NCI-H524 treated with DMSO at 0.1 percent for 48 hours (cell line): ENCODE results near the gene CCDC92.

Experiments used
- DNase-seq: peaks from one replicate; lab custom pipeline; 2025; lab: John Stamatoyannopoulos, UW

The CCDC92 gene

DNA sequence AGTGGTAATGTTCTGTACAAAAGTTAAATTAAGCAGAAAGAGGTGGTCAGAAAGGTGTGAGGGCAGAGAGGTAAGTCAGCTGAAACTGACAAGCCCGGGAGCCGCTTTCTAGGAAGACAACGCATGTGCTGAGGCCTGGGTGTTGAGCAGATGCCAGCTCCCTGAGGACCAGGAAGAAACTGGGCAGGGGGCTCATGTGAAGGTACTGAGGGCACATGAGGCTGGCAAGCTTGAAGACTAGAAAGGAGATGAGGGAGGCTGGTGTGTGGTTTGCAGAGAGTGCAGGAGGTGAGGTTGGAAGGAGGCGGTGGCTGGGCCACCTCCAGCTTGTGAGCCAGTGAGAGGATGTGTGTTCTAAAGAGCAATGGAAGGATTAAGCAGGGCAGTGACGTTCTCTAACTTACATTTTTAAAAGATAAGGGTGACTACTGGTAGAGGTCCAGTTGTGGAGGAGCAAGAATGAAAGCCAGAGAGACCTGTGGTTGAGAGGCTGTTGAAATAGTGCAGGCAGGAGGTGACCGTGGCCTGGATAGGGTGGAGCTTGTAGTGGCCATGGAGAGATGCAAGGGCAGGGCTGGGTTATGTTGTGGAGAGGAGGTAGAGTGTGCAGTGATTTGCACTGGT is 29.5 kb upstream of the CCDC92 start:
- no peak for DNase-seq

DNA sequence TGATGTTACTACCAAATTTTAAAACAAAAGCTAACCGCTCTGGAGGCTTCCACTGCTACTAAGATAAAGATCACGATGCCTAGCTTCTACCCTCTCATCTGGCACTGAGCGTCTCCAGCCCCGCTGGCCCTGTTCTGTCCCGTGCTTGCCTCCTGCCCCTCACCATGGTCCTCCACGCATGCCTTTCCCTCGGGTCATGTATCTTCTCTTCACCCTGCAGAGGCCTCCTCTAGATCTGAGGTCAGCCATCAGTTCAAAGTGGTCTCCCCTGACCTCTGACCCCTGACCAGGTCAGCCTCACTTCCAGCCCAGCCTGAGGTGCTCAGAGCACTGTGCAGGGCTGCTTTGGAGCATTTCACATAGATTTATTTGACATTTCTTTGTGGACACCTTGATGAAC is 28.7 kb upstream of the CCDC92 start:
- no peak for DNase-seq

DNA sequence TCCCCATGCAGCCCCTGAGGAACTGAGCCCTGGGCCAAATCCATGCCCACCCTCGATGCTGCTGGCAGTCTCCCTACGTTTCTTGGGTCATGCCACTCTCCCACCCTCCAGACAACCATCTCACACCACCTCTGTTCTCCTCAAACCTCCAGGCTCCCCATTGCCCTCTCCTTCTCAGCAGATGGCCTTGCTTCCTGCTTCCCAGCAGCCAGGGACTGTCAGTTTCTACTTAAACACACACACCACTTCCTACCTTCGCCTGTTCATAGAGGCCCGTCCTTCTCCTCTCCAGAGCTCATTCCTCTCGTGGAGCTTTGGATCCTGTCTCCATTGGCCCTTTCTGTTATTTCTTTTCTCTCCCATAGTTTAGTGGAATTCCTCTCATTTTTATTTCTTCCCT is 27.5 kb upstream of the CCDC92 start:
- no peak for DNase-seq

DNA sequence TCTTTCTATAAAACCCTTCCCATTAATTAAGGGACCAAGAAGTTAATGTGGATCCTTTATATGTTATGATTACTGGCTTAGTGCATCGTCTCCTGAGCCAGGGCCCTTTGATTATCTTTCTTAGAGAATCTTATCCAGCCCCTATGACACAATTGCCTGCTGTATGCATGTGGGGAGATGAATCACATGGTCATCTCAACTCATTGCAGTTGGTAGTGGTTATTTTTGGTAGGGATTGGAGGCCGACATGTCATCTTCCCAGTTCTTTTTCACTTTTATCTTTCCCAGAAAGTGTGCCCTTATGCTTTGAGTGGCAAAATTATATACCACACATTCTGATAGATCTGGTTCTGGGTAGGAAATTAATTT is 26.3 kb upstream of the CCDC92 start:
- DNase-seq: no peak

DNA sequence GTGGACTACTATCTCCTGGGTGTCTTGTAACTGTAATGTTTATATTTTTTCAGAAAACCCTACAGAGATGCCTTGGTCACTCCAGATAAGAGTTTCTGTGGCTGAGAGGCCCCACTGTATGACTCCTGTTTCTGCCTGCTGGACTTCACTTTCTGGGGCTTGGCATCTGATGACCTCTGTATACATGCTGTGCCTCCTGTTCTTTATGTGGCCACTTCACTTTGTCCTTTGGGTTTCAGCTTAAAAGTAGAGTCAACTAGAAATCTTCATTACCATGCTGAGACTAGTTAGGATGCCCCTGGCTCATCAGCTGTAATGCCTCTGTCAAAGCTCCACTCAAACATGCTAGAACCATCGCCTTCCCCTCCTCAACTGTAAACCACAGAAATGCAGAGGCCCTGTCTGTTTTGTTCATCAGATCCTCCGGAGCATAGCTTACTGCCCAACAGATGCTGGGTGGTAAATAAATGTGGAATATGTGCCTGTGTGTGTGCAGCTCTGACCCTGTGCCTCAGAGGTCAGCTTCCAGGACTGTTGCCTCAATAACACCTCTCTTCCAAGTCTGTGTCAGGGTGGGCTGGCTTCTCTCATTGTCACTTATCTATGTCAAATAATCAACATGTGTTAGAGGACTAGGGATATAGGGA is 25.8 kb upstream of the CCDC92 start:
- no peak for DNase-seq

DNA sequence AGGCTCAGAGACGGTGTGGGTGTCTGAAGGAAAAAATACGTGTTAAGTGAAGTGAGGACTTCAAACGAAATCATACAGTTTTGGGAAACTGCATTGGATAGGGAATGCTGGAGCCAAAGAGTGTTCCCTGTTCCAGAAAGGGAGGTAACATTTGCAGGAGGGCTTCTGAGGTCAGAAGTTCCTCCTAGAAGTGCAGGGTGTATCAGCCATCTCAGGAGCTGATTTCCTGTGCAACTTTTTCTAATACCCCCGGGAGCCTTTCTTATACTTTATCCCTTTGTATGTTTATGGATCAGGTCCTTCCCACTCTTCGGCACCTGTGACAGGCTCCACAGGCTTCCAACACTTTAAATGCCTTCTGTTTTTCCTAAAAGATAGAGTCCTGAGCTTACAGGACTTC is 25.3 kb upstream of the CCDC92 start:
- no peak for DNase-seq

DNA sequence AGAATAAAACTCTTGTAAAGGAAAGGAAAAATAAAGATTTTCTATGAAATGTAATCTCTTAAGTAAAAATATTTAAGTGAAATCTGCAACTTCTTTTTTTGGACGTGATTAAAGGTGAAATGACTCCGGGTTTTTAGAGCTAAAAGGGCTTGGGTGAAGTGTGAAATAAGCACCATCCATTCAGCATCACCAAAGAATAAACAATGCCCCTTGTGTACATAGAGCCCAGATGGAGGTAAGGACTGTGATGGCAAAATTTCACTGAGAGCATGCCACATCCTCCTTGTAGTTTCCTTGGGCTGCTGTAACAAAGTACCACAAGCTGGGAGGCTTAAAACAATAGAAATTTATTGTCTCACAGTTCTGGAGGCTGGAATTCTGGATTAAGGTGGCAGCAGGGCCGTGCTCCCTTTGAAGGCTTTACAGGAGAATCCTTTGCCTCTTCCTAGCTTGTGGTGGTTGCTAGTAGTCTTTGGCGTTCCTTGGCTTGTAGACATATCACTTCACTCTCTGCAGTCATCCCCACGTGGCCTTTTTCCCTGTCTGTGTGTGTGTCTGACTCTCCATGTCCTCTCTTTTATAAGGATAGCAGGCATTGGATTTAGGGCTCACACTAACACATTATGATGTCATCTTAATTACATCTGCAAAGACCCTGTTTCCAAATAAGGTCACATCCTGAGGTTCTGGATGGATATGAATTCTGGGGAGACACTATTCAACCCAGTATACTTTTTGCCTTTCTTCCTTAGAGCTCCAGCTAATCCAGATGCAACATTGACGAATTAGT is 24.6 kb upstream of the CCDC92 start:
- DNase-seq: no peak

DNA sequence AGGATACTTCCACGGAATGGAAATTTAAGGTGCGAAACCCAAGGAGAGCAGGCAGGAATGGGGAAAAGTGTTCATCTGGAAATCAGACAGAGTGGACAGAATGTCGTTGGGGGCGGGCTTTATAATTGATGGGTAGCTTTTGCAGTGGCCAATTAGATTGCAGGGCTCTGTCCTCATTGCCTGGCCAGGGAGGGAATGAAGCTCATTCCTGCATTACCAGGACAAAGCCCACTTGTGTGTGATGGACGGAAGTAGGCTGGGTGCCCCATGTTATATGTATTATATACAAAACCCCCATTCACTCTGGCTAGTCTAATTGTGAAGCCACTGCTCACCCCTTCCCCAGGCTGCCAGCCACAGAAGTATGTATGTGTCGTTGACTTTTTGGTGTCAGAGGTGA is 23.9 kb upstream of the CCDC92 start:
- no peak for DNase-seq

DNA sequence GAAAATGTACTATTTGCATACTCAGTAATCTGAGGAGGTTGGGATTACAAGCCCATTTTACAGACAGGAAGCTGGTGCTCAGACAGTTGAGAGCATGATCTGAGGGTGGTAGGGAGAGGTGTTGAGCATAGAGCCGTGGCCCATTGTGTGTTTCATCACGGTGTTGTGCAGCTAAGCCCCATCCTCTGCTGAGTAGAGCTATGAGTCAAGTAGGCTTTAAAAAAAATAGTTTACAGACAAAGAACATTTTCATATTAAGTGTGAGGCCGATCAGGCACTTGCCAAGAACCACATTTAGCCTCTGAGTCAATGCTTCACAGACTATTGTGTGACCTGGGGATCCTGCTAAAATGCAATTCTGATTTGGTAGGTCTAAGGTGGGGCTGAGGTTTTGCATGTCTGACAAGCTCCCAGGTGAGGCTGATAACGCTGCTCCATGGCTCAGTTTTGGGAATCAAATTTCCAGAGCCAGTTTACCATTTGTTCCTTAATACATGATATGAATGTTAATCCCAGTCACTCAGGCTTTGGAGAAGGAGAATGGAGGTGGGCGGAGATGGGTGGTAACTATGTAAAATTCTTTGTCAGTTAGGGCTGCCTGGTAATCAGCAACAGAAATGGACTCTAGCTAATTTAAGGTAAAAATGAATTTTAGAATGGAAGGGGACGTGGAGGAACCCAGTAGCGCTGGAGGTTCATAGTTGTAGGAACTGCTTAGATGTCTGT is 22.6 kb upstream of the CCDC92 start:
- DNase-seq: no peak

DNA sequence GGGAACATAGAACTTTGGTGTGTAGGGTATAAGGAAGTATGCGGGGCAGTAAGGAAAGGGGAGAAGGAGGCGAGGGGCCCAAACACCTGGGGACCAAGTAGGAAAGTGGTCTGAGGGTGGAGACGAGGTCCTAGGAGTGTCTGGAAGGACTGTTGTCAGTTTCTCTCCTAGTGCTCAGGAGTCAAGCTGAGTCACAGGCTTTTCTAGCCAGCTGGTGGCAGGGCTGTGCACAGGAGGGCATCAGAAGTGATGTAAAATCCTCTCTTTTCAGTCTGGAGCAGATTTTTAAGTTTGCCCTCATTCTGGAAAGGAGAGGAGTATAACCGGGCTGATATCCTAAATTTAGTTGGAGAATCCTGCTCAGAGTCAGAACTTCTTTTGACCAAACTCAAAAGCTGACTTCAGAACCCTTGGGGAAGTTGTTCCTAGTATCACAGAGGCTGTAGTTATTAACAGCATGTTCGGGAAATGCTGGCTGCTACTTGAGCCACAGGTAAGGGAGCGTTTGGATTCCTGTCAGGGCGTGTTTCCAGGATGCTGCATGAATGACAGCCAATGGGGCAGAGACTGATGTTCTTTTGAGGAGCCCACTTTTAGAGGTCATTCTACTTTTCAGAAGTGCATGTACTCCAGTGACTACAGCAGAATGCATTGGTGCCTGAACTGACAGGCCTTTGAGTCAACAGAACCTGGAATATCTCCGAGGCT is 19.6 kb upstream of the CCDC92 start:
- DNase-seq: no peak

DNA sequence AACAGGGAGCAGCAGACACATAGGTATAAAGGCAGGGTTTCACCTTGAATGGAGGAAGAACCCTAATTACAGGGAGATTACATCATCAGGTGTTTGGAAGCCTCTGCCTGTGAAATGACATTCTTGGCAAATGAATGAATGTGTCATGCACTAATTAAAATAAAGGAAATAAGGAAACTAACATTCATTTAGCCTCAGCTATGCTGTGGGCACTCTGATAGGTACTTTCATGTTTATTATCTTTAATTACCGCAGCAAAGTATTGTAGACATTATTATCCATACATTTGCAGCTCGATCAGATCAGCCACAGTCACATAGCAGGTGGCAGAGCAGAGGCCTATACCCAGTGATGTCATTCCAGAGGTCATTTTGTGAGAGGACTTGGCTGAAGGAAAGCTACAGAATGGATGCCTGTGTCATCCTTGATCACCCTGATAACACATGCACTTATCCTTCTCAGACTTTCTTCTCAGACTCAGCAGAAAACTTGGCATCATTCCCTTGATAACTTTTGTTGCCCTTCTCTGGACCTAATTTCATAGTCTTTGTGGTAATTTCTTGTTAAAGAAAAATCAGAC is 18.8 kb upstream of the CCDC92 start:
- DNase-seq: no peak

DNA sequence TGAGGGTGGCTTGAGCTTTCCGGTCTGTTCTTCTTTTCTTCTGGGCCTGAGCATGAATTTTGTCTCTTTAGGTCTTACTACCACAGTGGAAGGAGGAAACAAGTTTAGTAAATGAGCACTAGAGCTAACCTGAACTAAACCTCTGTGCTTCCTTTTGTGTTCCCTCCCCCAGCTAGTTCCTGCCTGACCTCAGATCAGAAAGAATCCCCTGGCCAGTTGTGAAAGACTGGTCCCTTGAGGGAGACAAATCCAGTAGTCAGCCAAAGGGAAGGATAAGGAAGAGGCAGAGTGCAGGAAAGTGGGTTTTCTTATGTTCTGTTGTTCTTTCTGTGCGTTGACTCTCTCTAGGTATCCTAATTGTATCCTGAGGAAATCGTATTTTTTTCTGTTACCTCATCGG is 17.9 kb upstream of the CCDC92 start:
- DNase-seq: no peak

DNA sequence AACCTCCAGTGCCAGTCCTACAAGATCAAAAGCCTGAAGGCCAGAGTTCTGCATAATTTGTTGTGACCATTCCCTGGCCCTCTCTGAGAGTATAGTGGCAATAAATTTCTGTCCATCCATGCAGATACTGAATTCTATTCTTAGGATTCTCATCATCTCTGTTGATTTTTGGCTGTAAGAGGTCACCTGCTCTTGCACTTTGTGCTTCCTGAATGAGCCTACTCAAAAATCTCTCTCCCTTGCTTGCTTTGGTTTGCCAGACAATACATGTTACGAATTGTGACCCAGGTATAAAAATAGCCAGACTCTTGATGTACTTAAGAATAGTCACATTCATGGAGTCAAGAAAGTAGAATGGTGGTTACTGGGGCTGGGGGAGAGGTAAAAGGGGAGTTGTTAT is 17.1 kb upstream of the CCDC92 start:
- DNase-seq: no peak

DNA sequence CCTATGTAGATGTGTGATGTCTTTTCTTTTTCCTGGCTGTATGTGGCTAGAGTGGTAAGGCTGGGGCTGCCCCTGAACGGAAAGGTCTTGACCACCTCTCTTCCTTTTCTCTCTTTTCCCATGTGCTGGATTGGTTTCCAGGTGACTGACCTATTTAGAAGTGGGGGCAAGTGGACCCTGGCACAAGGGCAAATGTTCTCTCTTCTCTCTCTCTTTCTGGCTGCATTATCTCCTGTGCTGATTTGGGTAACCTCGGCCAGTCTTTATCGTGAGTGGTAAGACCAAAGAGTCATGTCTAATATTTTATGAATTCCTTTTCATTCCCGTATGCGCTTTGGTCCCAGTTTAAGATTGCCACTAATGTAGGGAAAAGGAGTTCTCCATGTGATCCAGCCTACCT is 16.5 kb upstream of the CCDC92 start:
- no peak for DNase-seq

DNA sequence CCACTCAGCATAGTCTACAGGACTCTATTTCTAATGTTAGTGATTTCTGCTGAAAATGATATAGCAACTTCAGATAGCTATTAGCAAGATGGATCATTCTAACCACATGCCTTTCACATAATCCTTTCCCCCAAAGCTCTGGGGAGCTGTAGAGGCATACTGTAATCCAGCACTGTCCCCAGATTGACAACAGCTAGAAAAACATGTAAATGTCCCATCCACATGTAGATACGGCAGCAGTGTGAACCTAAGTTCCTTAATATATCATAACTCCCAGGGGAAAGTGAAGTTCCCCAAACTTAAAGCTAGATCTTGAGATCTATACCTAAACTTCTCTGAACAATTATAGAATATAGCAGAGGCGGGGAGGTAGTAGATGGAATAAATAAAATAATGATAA is 14.4 kb upstream of the CCDC92 start:
- DNase-seq: no peak

DNA sequence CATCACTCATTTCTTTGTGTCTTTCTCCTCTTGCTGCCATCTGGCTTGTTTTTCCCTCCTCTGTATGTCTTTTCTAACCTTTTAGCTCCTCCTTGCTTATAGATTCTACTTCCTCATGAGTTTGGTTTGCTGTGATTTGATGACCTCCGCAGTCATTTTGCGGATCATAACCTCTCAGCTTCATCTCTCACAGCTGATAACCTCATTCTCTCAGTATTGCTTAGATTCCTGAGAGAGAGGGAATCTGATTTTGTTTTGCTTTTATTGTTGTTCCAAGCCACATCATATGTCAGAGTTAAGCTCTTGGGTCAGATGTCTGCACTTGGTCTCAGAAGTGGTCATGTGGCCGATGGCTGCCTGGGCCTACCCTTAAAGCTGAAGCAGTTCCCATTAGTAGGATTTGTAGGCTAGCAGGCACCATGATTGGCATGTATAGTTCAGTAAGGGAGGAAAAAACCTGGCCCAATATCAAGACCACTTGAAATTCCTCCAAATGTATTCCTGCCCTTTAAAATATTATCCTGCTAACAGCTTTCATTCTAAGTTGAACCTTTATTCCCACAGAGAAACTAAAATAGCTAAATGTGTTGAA is 13.8 kb upstream of the CCDC92 start:
- peak; percentile 7 for DNase-seq

DNA sequence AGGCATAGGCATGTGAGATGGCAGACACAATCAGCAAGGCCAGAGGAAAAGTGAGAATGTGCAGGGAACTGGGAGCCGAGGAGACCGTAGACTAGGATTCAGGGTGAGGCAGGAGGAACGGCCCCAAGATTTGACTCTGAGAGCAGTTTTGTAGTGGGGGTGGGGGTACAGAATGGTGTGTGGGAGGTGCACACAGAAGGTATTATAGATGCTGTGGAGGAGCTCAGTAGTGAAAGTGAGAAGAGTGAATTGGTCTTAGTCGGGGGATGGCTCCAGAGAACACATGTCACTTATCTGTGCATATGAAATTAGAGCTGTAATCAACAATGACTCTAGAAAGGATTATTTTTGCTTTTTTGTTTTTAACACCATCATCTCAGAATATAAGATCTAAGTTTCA is 12.3 kb upstream of the CCDC92 start:
- no peak for DNase-seq

DNA sequence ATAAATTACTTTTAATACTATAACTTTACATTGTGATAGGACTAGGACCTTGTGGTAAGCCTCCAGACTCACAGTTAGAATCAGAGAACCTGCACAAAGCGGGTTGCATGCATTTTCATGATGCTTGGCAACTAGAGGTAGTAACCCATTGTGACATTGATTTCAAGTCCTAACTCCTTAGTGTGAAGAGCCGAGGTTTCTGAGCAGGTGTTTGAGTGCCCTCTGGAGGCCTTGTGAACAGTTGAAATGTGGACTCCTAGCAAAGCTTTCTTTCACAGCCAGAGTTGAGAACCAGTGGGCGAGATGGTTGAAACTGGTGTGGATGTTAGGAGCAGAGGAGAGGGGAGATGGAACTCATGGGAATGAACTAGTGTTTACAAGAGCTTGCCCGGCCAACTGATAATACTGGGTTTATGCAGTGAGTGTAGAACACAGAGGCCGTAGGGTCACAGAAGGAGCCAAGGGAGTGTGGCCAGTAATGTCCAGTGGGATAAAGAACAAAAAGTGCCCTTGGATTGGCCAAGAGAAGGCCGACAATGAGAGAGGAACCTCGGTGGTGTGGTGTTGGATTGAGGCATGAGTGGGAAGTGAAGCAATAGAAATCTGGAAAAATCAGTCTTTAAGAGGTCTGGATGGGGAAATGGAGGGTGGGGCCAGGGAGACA is 11.3 kb upstream of the CCDC92 start:
- DNase-seq: peak; percentile 21

DNA sequence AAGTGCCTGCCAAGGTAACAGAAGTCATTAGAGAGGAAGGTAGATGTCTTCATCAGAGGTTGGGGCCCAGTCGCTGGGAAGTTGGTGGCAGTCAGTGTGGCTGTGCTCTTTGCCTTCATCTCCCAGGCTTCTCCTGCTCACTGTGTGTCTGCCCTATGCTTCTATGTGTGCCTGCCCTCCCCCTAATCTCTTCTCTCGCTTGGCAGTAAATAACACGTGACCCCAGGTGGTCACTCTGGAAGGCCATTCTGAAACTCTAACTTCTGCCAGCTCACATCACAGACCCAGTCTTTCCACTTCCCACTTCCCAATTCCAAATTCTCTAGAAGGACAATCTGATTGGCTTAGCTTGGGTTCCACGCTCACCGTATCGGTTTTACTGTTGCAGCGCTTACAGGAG is 9.6 kb upstream of the CCDC92 start:
- DNase-seq: no peak

DNA sequence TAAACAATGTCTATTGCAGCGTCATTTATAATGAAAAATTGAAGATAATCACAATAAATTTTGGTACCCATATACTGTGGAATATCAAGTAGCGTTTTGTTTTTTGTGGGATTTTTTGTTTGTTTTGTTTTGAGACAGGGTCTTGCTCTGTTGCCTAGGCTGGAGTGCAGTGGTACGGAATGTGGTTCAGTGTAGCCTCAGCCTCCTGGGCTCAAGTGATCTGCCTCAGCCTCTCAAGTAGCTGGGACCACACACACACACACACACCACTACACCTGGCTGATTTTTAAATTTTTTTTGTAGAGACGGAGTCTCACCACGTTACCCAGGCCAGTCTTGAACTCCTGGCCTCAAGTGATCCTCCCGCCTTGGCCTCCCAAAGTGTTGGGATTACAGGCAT is 6.9 kb upstream of the CCDC92 start:
- no peak for DNase-seq

DNA sequence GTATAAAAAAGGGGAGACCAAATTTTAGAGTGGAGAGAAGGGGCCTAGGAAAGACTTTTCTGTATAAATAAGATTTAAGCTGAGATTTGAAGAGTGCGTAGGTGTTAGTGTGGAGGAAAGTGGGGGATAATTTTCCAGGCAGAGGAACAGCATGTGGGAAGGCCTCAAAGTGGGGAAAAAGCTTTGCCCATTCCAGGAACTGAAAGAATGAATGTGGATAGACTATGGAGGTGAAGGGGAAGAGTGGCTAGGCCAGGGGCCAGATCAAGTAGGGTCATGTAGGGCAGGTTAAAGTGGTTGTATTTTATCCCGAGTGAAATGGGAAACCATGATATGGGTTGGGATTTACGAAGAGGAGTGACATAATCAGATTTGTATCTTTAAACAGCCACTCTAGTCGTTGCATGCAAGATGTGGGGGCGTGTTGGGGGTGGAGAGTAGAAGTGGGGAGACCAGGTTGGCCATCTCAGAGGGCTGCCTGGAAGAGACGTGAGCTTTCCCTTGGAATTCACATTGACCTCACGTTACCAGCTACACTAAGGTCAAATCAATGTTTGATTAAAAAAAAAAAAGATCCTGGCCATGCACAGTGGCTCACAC is 3.7 kb upstream of the CCDC92 start:
- DNase-seq: no peak
